ENCODE results near the gene INPP5D. TPM values are rescaled to one million over a fixed set of nuclear protein-coding genes. Genes with fewer than 3 reads are reported as not detected.

The INPP5D gene
- total and polyA plus RNA-seq, 2 of the 13 experiments (the other 11 are each of a cell fraction or from before 2014, with no cell fraction given) = 16.7 to 18.0 TPM

GRCh38 chr2:233164967-233165366, 104.8 kb downstream of the INPP5D start (continued):
- TF ChIP-seq ZFP41 (CRISPR knock-in tag; IDR thresholded peaks at IDR 0.05; ENCODE audit: borderline replicate concordance) (no peak), HMG20A (CRISPR knock-in tag; IDR thresholded peaks at IDR 0.05; ENCODE audit: borderline replicate concordance) (no peak), ZNF878 (CRISPR knock-in tag; IDR thresholded peaks at IDR 0.05) (no peak), RAD51 (IDR thresholded peaks at IDR 0.05; ENCODE audit: borderline replicate concordance) (peak; percentile 4; the same call in 1 of the 2 replicates), ZNF670 (CRISPR knock-in tag; IDR thresholded peaks at IDR 0.05; ENCODE audit: borderline replicate concordance) (no peak), NFKBIZ (CRISPR knock-in tag; IDR thresholded peaks at IDR 0.05) (no peak), ZNF496 (CRISPR knock-in tag; IDR thresholded peaks at IDR 0.05; ENCODE audit: insufficient replicate concordance) (no peak), ZNF441 (CRISPR knock-in tag; IDR thresholded peaks at IDR 0.05; ENCODE audit: borderline replicate concordance) (no peak), ZFP36L2 (CRISPR knock-in tag; IDR thresholded peaks at IDR 0.05) (no peak), THRA (CRISPR knock-in tag; IDR thresholded peaks at IDR 0.05; ENCODE audit: borderline replicate concordance) (no peak), SP1 (IDR thresholded peaks at IDR 0.05) (0 out of 2 replicates have a peak, but pooled peaks have one; percentile 36), SP1 (CRISPR knock-in tag; IDR thresholded peaks at IDR 0.05) (no peak)
- TF ChIP-seq, protein P1, sequence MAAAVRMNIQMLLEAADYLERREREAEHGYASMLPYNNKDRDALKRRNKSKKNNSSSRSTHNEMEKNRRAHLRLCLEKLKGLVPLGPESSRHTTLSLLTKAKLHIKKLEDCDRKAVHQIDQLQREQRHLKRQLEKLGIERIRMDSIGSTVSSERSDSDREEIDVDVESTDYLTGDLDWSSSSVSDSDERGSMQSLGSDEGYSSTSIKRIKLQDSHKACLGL (CRISPR knock-in tag; IDR thresholded peaks at IDR 0.05) = no peak

- in situ Hi-C loops (cut with HindIII; ENCODE audit: extremely low pct_ligation_motif_present, low pct_unique_long_range_greater_than_20kb) (no loop called here), intact Hi-C loops (cut with micrococcal nuclease; ENCODE audit: unreplicated experiment) (no loop called here)
- Histone ChIP-seq H3K79me2 (ENCODE audit: insufficient read depth, low read length) (no peaks in the 10 kb centered on the region), H3K27ac (ENCODE audit: extremely low read length, insufficient read depth, low read length) (no peak overlapping the region), H4K20me1 (ENCODE audit: insufficient read depth, low read length) (no peaks in the 10 kb centered on the region), H3K36me3 (replicated peaks in 1 of 2; ENCODE audit: control insufficient read depth in 1 of 2, insufficient read depth in 2 of 2, low read length in 2 of 2) (peaks cover 28 to 54% of the 10 kb centered on the region in 2 experiments), H3K4me3 (replicated peaks in 1 of 3; ENCODE audit: insufficient read depth in 1 of 3, low read depth in 2 of 3, low read length in 3 of 3) (no peak overlapping the region), H3K9me3 (ENCODE audit: low read length) (no peaks in the 10 kb centered on the region), H3K27me3 (ENCODE audit: control insufficient read depth in 1 of 2, insufficient read depth in 2 of 2, low read length in 2 of 2) (no peaks in the 10 kb centered on the region), H3K4me2 (ENCODE audit: low read depth, low read length) (no peak overlapping the region), H2AFZ (ENCODE audit: low read length) (no peak overlapping the region), H3K9ac (ENCODE audit: insufficient read depth, low read depth, low read length) (no peak overlapping the region), H3K4me1 (ENCODE audit: insufficient read depth, low read length) (no peaks in the 10 kb centered on the region)
- no peak for FAIRE-seq
- 93% methylated on average over 4 of the region's 4 CpGs for WGBS (ENCODE audit: low lambda C conversion rate)
- no TSS peak for BruUV-seq (replicated peaks)
- ChIA-PET POLR2A (no interaction called here), CTCF (ENCODE audit: low intra/inter-chr PET ratio, low total read pairs) (no interaction called here)
- ATAC-seq = no peak
- DNase-seq (ENCODE audit: low spot score) = no peak
- TF ChIP-seq ZNF326 (CRISPR knock-in tag; IDR thresholded peaks at IDR 0.05; ENCODE audit: borderline replicate concordance) (no peak), TRAFD1 (CRISPR knock-in tag; IDR thresholded peaks at IDR 0.05; ENCODE audit: borderline replicate concordance) (no peak), ZNF281 (CRISPR knock-in tag; IDR thresholded peaks at IDR 0.05; ENCODE audit: borderline replicate concordance) (no peak), ZNF256 (CRISPR knock-in tag; conservative IDR thresholded peaks at IDR 0.05) (no peak), ELF4 (CRISPR knock-in tag; IDR thresholded peaks at IDR 0.05; ENCODE audit: borderline replicate concordance) (no peak), FOXA1 (IDR thresholded peaks at IDR 0.05) (no peak), FOXA1 (CRISPR knock-in tag; IDR thresholded peaks at IDR 0.05) (no peak), ZNF878 (CRISPR knock-in tag; IDR thresholded peaks at IDR 0.05) (no peak)
These were observed 105.4 kb downstream of the INPP5D start for GRCh38 chr2:233165543-233165894.
